ENCODE measurements around the gene LMX1B. TPM values are rescaled to one million over a fixed set of nuclear protein-coding genes. Genes with fewer than 3 reads are reported as not detected.

Gene LMX1B
- polyA plus RNA-seq, 1 donor (not counting 4 experiments of a cell fraction or from before 2014, with no cell fraction given) = 0.24 TPM

DNA sequence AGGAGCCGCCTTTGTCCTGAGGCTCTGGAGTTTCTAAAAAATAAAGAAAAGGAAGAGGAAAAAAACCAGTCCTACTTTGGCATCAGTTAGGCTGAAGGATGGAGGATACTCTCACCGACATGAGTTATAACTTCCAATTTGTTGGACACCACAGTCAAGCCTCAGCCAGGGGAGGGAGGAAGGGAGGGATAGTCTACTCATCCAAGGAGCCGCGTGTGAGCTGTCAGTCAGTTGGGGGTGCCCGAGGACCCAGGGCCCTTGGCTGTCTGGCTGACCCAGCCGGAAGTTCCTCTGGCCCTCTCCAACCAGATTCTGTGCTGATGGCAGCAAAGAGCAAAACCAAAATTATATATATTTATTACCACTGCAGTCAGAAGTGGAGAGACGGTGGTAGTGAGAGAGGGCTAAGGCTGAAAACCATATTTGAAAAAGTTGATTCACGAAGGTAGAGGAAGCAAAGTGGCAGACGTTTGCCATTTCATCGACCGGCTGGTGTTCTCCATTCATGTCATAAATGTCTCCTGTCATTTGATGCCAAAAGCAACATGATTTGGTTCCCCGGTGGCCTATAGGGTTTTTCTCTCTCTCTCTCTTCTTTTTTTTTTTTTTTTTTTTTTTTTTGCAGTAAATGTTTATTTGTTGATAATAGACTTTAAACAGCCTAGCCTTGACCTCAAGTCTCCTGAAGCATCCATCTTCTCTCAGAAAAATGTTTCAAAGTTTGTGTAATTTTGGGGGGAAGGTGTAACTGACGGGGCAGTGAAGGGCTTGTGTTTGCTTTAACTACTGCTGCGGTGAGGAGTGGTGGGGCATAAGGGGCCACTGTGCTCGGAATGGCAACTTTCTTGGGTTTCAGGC, 7.6 kb downstream of the LMX1B start:
- Histone ChIP-seq H3K27ac (ENCODE audit: control insufficient read depth, insufficient read depth, low read length) (no peak overlapping the region), H3K4me1 (ENCODE audit: control insufficient read depth, extremely low read depth, insufficient read depth, low read length) (no peaks in the 10 kb centered on the region), H3K9ac (ENCODE audit: control insufficient read depth, extremely low read depth, insufficient read depth, low read length) (no peak overlapping the region), H3K36me3 (ENCODE audit: control insufficient read depth in 2 of 2, extremely low read depth in 1 of 2, insufficient read depth in 2 of 2, low read length in 2 of 2) (no peaks in the 10 kb centered on the region), H3K9me3 (ENCODE audit: control insufficient read depth, low read depth, low read length) (no peaks in the 10 kb centered on the region), H3K4me2 (ENCODE audit: control insufficient read depth, extremely low read depth, insufficient read depth, low read depth, low read length) (no peak overlapping the region), H2AFZ (ENCODE audit: control insufficient read depth, low read length) (no peak overlapping the region), H4K20me1 (ENCODE audit: control insufficient read depth, extremely low read depth, insufficient read depth, low read length) (no peaks in the 10 kb centered on the region), H3K9me1 (ENCODE audit: control insufficient read depth, extremely low read depth, insufficient read depth, low read length) (no peaks in the 10 kb centered on the region), H3K4me3 (ENCODE audit: control insufficient read depth in 2 of 3, extremely low read depth in 1 of 3, insufficient read depth in 2 of 3, low read depth in 1 of 3, low read length in 3 of 3) (no peak overlapping the region), H3K79me2 (ENCODE audit: control insufficient read depth, insufficient read depth, low read length) (no peaks in the 10 kb centered on the region), H3K27me3 (ENCODE audit: control insufficient read depth, extremely low read depth, insufficient read depth, low read length) (peaks cover 10% of the 10 kb centered on the region)
- dilution Hi-C loops (cut with MboI; ENCODE audit: extremely low pct_ligation_motif_present, low sequenced_read_pairs) = no loop called here
- FAIRE-seq = no peak
- DNase-seq (ENCODE audit: low read depth, low spot score) = no peak
- TF ChIP-seq CTCF (optimal IDR thresholded peaks at IDR 0.05 in 1 of 3, IDR thresholded peaks at IDR 0.05 in 1 of 3, conservative IDR thresholded peaks at IDR 0.05 in 1 of 3; ENCODE audit: extremely low read depth in 1 of 3, insufficient read depth in 2 of 3, low read length in 3 of 3) = no peak
- no peak for TF ChIP-seq EZH2 (IDR thresholded peaks at IDR 0.05; ENCODE audit: low read length)

GRCh38 chr9:126621919-126622735, 8.4 kb downstream of the LMX1B start:
- Histone ChIP-seq H3K9ac (ENCODE audit: control insufficient read depth, extremely low read depth, insufficient read depth, low read length) (no peak overlapping the region), H3K4me2 (ENCODE audit: control insufficient read depth, extremely low read depth, insufficient read depth, low read depth, low read length) (no peak overlapping the region), H3K79me2 (ENCODE audit: control insufficient read depth, insufficient read depth, low read length) (no peaks in the 10 kb centered on the region), H3K4me1 (ENCODE audit: control insufficient read depth, extremely low read depth, insufficient read depth, low read length) (no peaks in the 10 kb centered on the region), H3K9me1 (ENCODE audit: control insufficient read depth, extremely low read depth, insufficient read depth, low read length) (no peaks in the 10 kb centered on the region), H3K27ac (ENCODE audit: control insufficient read depth, insufficient read depth, low read length) (no peak overlapping the region), H3K9me3 (ENCODE audit: control insufficient read depth, low read depth, low read length) (no peaks in the 10 kb centered on the region), H3K4me3 (ENCODE audit: control insufficient read depth in 2 of 3, extremely low read depth in 1 of 3, insufficient read depth in 2 of 3, low read depth in 1 of 3, low read length in 3 of 3) (no peak overlapping the region), H3K36me3 (ENCODE audit: control insufficient read depth in 2 of 2, extremely low read depth in 1 of 2, insufficient read depth in 2 of 2, low read length in 2 of 2) (no peaks in the 10 kb centered on the region), H2AFZ (ENCODE audit: control insufficient read depth, low read length) (no peak overlapping the region), H3K27me3 (ENCODE audit: control insufficient read depth, extremely low read depth, insufficient read depth, low read length) (peaks cover 10% of the 10 kb centered on the region), H4K20me1 (ENCODE audit: control insufficient read depth, extremely low read depth, insufficient read depth, low read length) (no peaks in the 10 kb centered on the region)
- no peak for TF ChIP-seq EZH2 (IDR thresholded peaks at IDR 0.05; ENCODE audit: low read length)
- TF ChIP-seq CTCF (optimal IDR thresholded peaks at IDR 0.05 in 1 of 3, IDR thresholded peaks at IDR 0.05 in 1 of 3, conservative IDR thresholded peaks at IDR 0.05 in 1 of 3; ENCODE audit: extremely low read depth in 1 of 3, insufficient read depth in 2 of 3, low read length in 3 of 3) = no peak
- dilution Hi-C loops (cut with MboI; ENCODE audit: extremely low pct_ligation_motif_present, low sequenced_read_pairs) = no loop called here
- FAIRE-seq = no peak
- DNase-seq (ENCODE audit: low read depth, low spot score) = no peak
